Trophoblast cell (in vitro differentiated cells and primary cell): ENCODE data around the gene PIK3CB.

ENCODE experiments used
- DNase-seq, 2 donors: peaks; one replicate each; pipeline ENCODE4 v3.0.0-alpha.2; 2016
- H2AFZ ChIP-seq: 2 replicates; pipeline ENCODE4 v1.6.1; 2013; ENCODE audit warnings: low read length, moderate library complexity, mild to moderate bottlenecking; ENCODE audit not compliant: insufficient read depth, poor library complexity
- H2AK5ac ChIP-seq: 2 replicates; pipeline ENCODE4 v1.6.1; 2013; ENCODE audit warnings: mild to moderate bottlenecking, low read length
- H2BK120ac ChIP-seq: 2 replicates; pipeline ENCODE4 v1.6.1; 2013; ENCODE audit warnings: low read length, mild to moderate bottlenecking, moderate library complexity; ENCODE audit not compliant: insufficient read depth, poor library complexity
- H2BK12ac ChIP-seq: 2 replicates; pipeline ENCODE4 v1.6.1; 2013; ENCODE audit warnings: mild to moderate bottlenecking, low read length, moderate library complexity
- H2BK5ac ChIP-seq: 2 replicates; pipeline ENCODE4 v1.6.1; 2013; ENCODE audit warnings: low read length, low read depth, moderate library complexity, mild to moderate bottlenecking; ENCODE audit not compliant: poor library complexity
- H3K14ac ChIP-seq: 2 replicates; pipeline ENCODE4 v1.6.1; 2013; ENCODE audit warnings: mild to moderate bottlenecking, low read length
- H3K18ac ChIP-seq: 2 replicates; pipeline ENCODE4 v1.6.1; 2013; ENCODE audit warnings: mild to moderate bottlenecking, low read length
- H3K23ac ChIP-seq: 2 replicates; pipeline ENCODE4 v1.6.1; 2013; ENCODE audit warnings: low read length
- H3K27ac ChIP-seq: 2 replicates; pipeline ENCODE4 v1.5.1; 2013; ENCODE audit warnings: low read depth, mild to moderate bottlenecking, inconsistent platforms, low read length, moderate library complexity
- H3K27me3 ChIP-seq: 2 replicates; pipeline ENCODE4 v1.6.1; 2013; ENCODE audit warnings: inconsistent platforms, mild to moderate bottlenecking, low read length, moderate library complexity; ENCODE audit not compliant: insufficient read depth
- H3K36me3 ChIP-seq, 2 experiments: 1 replicate in 1 of 2; 2 replicates in 1 of 2; pipeline ENCODE4 v1.6.1; 2013; ENCODE audit warnings: low read length in 2 of 2, mild to moderate bottlenecking in 2 of 2, moderate library complexity in 1 of 2; ENCODE audit not compliant: insufficient read depth in 2 of 2, control insufficient read depth in 1 of 2
- H3K4ac ChIP-seq: 2 replicates; pipeline ENCODE4 v1.6.1; 2013; ENCODE audit warnings: low read depth, mild to moderate bottlenecking, low read length, moderate library complexity
- H3K4me1 ChIP-seq, 2 experiments: 1 replicate in 1 of 2; 2 replicates in 1 of 2; pipeline ENCODE4 v1.6.1; 2013; ENCODE audit warnings: low read length in 2 of 2, mild to moderate bottlenecking in 2 of 2, moderate library complexity in 1 of 2; ENCODE audit not compliant: insufficient read depth in 2 of 2, control insufficient read depth in 1 of 2
- H3K4me2 ChIP-seq: 2 replicates; pipeline ENCODE4 v1.6.1; 2013; ENCODE audit warnings: inconsistent platforms, mild to moderate bottlenecking, low read length, moderate library complexity
- H3K4me3 ChIP-seq: 2 replicates; pipeline ENCODE4 v1.5.1; 2013; ENCODE audit warnings: mild to moderate bottlenecking, low read depth, low read length, inconsistent platforms
- H3K79me1 ChIP-seq: one replicate; pipeline ENCODE4 v1.6.1; 2013; ENCODE audit warnings: low read length
- H3K79me2 ChIP-seq: 2 replicates; pipeline ENCODE4 v1.6.1; 2013; ENCODE audit warnings: low read length, mild to moderate bottlenecking; ENCODE audit not compliant: control insufficient read depth, insufficient read depth, poor library complexity
- H3K9ac ChIP-seq: 2 replicates; pipeline ENCODE4 v1.6.1; 2013; ENCODE audit warnings: mild to moderate bottlenecking, low read length
- H3K9me3 ChIP-seq: 2 replicates; pipeline ENCODE4 v1.6.1; 2013; ENCODE audit warnings: low read depth, mild to moderate bottlenecking, control low read depth, inconsistent platforms, low read length; ENCODE audit not compliant: insufficient read depth
- H4K12ac ChIP-seq: 2 replicates; pipeline ENCODE4 v1.6.1; 2013; ENCODE audit warnings: low read depth, mild to moderate bottlenecking, low read length, moderate library complexity
- H4K8ac ChIP-seq: 2 replicates; pipeline ENCODE4 v1.6.1; 2013; ENCODE audit warnings: low read depth, mild to moderate bottlenecking, low read length, moderate library complexity
- H4K91ac ChIP-seq: one replicate; pipeline ENCODE4 v1.6.1; 2013; ENCODE audit warnings: low read depth, mild to moderate bottlenecking, low read length, moderate library complexity
- WGBS: extraction: QIAGEN DNeasy Blood & Tissue Kit; methylation state at CpG from one replicate; pipeline ENCODE4 v1.1.7; 2013; ENCODE audit warnings: missing lambda C conversion rate; ENCODE audit not compliant: insufficient read length, insufficient coverage; ENCODE audit errors: extremely low coverage; 5-methylcytosine and 5-hydroxymethylcytosine counted together

Gene PIK3CB

GRCh38 chr3:138817695-138818094 is 17.0 kb downstream of the PIK3CB start:
- H3K23ac ChIP-seq = no peak overlapping the region
- DNase-seq = no peak
- no peaks in the 10 kb centered on the region for H3K79me1 ChIP-seq
- H4K91ac ChIP-seq = no peak overlapping the region
- H3K4me1 ChIP-seq = no peaks in the 10 kb centered on the region
- H2BK120ac ChIP-seq = no peak overlapping the region
- no peak overlapping the region for H4K8ac ChIP-seq
- no peak overlapping the region for H3K4me2 ChIP-seq
- H3K14ac ChIP-seq = no peak overlapping the region
- no peak overlapping the region for H2BK12ac ChIP-seq
- no peak overlapping the region for H2AK5ac ChIP-seq
- WGBS = no CpG with 5 or more reads among the region's 3 CpGs
- H4K12ac ChIP-seq = no peak overlapping the region
- no peaks in the 10 kb centered on the region for H3K79me2 ChIP-seq
- no peak overlapping the region for H3K9ac ChIP-seq
- no peak overlapping the region for H3K18ac ChIP-seq
- H3K4me3 ChIP-seq = no peak overlapping the region
- H3K9me3 ChIP-seq = no peaks in the 10 kb centered on the region
- no peak overlapping the region for H3K27ac ChIP-seq
- no peak overlapping the region for H2AFZ ChIP-seq
- H3K27me3 ChIP-seq = no peaks in the 10 kb centered on the region
- H3K36me3 ChIP-seq = no peaks in the 10 kb centered on the region
- H2BK5ac ChIP-seq = no peak overlapping the region
- no peak overlapping the region for H3K4ac ChIP-seq

DNA sequence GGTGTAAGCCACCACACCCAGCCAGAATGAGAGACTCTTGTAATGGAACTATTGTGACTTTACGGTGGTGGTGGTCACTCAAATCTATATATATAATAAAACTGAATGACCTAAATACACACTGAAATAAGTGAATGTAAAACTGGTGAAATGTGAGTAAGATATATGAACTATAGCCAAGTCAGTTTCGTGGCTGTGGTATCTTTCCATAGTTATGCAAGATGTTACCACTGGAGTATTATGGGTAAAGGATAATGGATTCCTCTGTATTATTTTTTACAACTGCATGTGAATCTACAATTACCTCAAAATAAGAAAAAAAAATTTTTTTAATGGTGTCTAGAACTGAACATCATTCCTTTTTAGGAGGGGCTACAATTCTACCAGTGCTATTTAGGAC is 21.9 kb downstream of the PIK3CB start:
- H3K27me3 ChIP-seq = no peaks in the 10 kb centered on the region
- no CpG with 5 or more reads among the region's 2 CpGs for WGBS
- no peaks in the 10 kb centered on the region for H3K9me3 ChIP-seq
- H2BK5ac ChIP-seq = no peak overlapping the region
- H3K79me2 ChIP-seq = no peaks in the 10 kb centered on the region
- no peak overlapping the region for H4K91ac ChIP-seq
- no peak overlapping the region for H2AFZ ChIP-seq
- H3K4me1 ChIP-seq = no peaks in the 10 kb centered on the region
- no peaks in the 10 kb centered on the region for H3K79me1 ChIP-seq
- H3K23ac ChIP-seq = no peak overlapping the region
- H4K8ac ChIP-seq = no peak overlapping the region
- H2BK12ac ChIP-seq = no peak overlapping the region
- no peak overlapping the region for H2BK120ac ChIP-seq
- no peak overlapping the region for H4K12ac ChIP-seq
- no peak overlapping the region for H3K9ac ChIP-seq
- H3K18ac ChIP-seq = no peak overlapping the region
- no peak overlapping the region for H3K4me3 ChIP-seq
- no peak overlapping the region for H3K27ac ChIP-seq
- no peak overlapping the region for H3K4me2 ChIP-seq
- DNase-seq = no peak
- H3K14ac ChIP-seq = no peak overlapping the region
- no peaks in the 10 kb centered on the region for H3K36me3 ChIP-seq
- no peak overlapping the region for H2AK5ac ChIP-seq
- H3K4ac ChIP-seq = no peak overlapping the region

DNA sequence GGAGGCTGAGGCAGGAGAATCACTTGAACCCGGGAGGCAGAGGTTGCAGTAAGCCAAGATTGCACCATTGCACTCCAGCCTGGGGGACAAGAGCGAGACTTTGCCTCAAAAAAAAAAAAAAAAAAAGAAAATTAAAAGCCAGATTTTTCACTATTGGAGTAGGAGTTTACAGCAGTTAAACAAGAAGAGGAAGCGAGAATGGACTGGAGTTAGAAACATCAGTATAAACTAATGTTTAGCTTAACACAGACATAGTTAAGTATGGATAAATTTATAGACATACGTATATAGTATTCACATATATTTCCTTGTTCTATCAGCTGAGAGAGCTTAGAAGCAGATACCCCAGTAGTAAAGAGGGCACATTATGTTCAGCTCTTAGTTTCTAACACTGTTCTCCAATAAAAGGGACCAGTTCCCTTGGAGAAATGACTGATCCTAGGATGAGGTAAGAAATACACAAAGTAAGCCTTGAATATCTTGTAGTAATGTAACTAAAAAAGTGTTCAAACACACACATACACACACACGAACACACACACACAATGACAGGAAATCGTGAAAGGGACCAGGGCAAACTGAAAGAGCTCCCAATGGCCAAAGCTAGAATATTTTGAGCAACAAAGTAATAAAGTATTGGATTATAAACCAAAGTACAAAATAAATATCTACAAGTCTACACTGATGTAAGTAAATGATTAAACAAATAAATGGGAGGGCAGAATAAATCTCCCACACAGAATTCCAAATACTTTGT is 25.1 kb downstream of the PIK3CB start:
- no CpG with 5 or more reads among the region's 6 CpGs for WGBS
- H3K9me3 ChIP-seq = no peaks in the 10 kb centered on the region
- no peak overlapping the region for H3K18ac ChIP-seq
- H3K79me2 ChIP-seq = no peaks in the 10 kb centered on the region
- H3K23ac ChIP-seq = no peak overlapping the region
- H2BK120ac ChIP-seq = no peak overlapping the region
- H3K4me2 ChIP-seq = no peak overlapping the region
- H4K12ac ChIP-seq = no peak overlapping the region
- no peak overlapping the region for H3K4ac ChIP-seq
- H2AK5ac ChIP-seq = no peak overlapping the region
- no peak for DNase-seq
- H3K79me1 ChIP-seq = no peaks in the 10 kb centered on the region
- H3K14ac ChIP-seq = no peak overlapping the region
- no peak overlapping the region for H4K8ac ChIP-seq
- no peak overlapping the region for H4K91ac ChIP-seq
- no peak overlapping the region for H2BK12ac ChIP-seq
- H3K4me1 ChIP-seq = no peaks in the 10 kb centered on the region
- H3K27me3 ChIP-seq = no peaks in the 10 kb centered on the region
- H3K36me3 ChIP-seq = no peaks in the 10 kb centered on the region
- H3K4me3 ChIP-seq = no peak overlapping the region
- H3K27ac ChIP-seq = no peak overlapping the region
- no peak overlapping the region for H2AFZ ChIP-seq
- no peak overlapping the region for H3K9ac ChIP-seq
- no peak overlapping the region for H2BK5ac ChIP-seq

DNA sequence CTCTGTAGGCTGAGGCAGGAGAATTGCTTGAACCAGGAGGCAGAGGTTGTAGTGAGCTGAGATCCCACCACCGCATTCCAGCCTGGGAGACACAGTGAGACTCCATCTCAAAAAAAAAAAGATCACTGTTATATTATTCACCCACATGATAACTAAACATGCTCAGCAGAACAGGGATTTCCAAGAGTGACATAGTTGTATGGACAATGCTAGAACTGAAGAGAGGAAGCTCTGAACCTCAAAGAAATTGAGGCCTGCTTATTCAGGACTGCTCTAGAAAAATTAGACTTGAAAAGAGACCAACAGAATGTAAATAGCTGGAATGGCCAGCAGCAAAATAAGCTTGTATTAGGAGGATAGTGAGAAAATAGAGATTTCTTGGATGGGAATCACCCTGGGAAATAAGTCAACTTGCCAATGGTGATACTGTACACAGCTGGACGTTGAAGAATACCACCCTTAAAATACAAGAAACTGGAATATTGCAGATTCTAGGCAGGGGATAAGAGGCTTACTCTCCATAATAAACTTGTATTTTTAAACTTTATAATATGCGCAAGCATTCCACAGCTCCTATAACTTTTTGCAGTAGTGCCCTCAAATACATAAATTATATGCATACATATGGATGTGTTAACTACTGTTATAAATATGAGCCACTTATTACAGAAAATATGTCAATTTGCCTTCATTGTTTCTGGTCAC is 28.2 kb downstream of the PIK3CB start:
- Histone ChIP-seq H3K4me1 (no peaks in the 10 kb centered on the region), H2AK5ac (no peak overlapping the region)

More for the DNA sequence above, 28.2 kb downstream of the PIK3CB start:
- no peak overlapping the region for H3K4me2 ChIP-seq
- no peak overlapping the region for H3K14ac ChIP-seq
- no peak overlapping the region for H2BK120ac ChIP-seq
- H3K9ac ChIP-seq = no peak overlapping the region
- H2BK5ac ChIP-seq = no peak overlapping the region
- no peaks in the 10 kb centered on the region for H3K27me3 ChIP-seq
- H4K8ac ChIP-seq = no peak overlapping the region
- no peaks in the 10 kb centered on the region for H3K9me3 ChIP-seq
- H3K27ac ChIP-seq = no peak overlapping the region
- H3K23ac ChIP-seq = no peak overlapping the region
- no peak overlapping the region for H3K4me3 ChIP-seq
- H3K79me1 ChIP-seq = no peaks in the 10 kb centered on the region
- H2AFZ ChIP-seq = no peak overlapping the region
- DNase-seq = no peak
- no peaks in the 10 kb centered on the region for H3K79me2 ChIP-seq
- no peak overlapping the region for H2BK12ac ChIP-seq
- WGBS = no CpG with 5 or more reads among the region's 3 CpGs
- no peaks in the 10 kb centered on the region for H3K36me3 ChIP-seq
- no peak overlapping the region for H3K18ac ChIP-seq
- no peak overlapping the region for H3K4ac ChIP-seq
- H4K12ac ChIP-seq = no peak overlapping the region
- H4K91ac ChIP-seq = no peak overlapping the region
